Measurements from ENCODE around the gene GOLGA6L7. TPM values are rescaled to one million over a fixed set of nuclear protein-coding genes. Genes with fewer than 3 reads are reported as not detected.

GOLGA6L7 gene
- total and polyA plus RNA-seq, 2 donors (not counting 3 experiments of a cell fraction or from before 2014, with no cell fraction given) = not detected

DNA sequence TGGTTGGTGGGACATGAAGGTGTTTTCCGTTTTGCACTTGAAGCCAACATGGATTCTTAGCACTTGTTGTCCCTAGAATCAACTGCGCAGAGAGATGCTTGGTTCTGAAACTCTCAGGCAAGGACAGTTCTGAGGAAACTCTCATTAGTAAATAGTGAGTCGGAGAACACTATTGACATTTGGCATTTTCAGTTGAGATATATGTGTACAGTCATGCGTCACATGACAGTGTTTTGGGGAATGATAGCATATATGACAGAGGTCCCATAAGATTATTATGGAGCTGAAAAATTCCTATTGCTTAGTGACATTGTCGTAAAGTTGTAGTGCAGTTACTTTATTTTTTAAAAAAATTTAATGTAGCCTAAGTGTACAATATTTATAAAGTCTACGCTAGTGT, 43.1 kb upstream of the GOLGA6L7 start:
- peaks cover 4% of the 10 kb centered on the region for H3K4me1 ChIP-seq (ENCODE audit: control insufficient read depth, extremely low read depth, insufficient read depth, low read length)
- H3K4me2 ChIP-seq (ENCODE audit: insufficient read depth, low read length) = no peak overlapping the region
- H4K20me1 ChIP-seq (replicated peaks; ENCODE audit: control insufficient read depth, extremely low read depth, insufficient read depth, low read length) = no peaks in the 10 kb centered on the region
- BruUV-seq (replicated peaks) = no TSS peak
- CTCF ChIA-PET = interaction anchor here (1.1 kb wide), 1 partner anchor 210 kb away, joined by 3 read pairs; no protein-coding TSS in a partner anchor
- no peaks in the 10 kb centered on the region for H3K36me3 ChIP-seq (ENCODE audit: control insufficient read depth in 2 of 2, extremely low read depth in 1 of 2, insufficient read depth in 2 of 2, low read length in 2 of 2)
- H2AFZ ChIP-seq (ENCODE audit: low read depth, low read length) = no peak overlapping the region
- dilution Hi-C loops (cut with MboI; ENCODE audit: extremely low pct_ligation_motif_present, low sequenced_read_pairs) = no loop called here
- POLR2A ChIA-PET = no interaction called here
- no peak for DNase-seq (ENCODE audit: low read depth, low spot score)
- H3K27me3 ChIP-seq (ENCODE audit: control insufficient read depth in 2 of 2, insufficient read depth in 2 of 2, low read length in 2 of 2) = no peaks in the 10 kb centered on the region
- intact Hi-C loops (cut with micrococcal nuclease) = no loop called here
- no peak for TF ChIP-seq EZH2 (IDR thresholded peaks at IDR 0.05; ENCODE audit: borderline replicate concordance, low read depth, low read length, severe bottlenecking)
- TF ChIP-seq FOS (IDR thresholded peaks at IDR 0.05; ENCODE audit: borderline replicate concordance, insufficient read depth, low read length) = no peak
- TF ChIP-seq, protein P1, sequence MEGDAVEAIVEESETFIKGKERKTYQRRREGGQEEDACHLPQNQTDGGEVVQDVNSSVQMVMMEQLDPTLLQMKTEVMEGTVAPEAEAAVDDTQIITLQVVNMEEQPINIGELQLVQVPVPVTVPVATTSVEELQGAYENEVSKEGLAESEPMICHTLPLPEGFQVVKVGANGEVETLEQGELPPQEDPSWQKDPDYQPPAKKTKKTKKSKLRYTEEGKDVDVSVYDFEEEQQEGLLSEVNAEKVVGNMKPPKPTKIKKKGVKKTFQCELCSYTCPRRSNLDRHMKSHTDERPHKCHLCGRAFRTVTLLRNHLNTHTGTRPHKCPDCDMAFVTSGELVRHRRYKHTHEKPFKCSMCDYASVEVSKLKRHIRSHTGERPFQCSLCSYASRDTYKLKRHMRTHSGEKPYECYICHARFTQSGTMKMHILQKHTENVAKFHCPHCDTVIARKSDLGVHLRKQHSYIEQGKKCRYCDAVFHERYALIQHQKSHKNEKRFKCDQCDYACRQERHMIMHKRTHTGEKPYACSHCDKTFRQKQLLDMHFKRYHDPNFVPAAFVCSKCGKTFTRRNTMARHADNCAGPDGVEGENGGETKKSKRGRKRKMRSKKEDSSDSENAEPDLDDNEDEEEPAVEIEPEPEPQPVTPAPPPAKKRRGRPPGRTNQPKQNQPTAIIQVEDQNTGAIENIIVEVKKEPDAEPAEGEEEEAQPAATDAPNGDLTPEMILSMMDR (IDR thresholded peaks at IDR 0.05; ENCODE audit: extremely low read depth in 1 of 2, insufficient read depth in 1 of 2, low read depth in 1 of 2, low read length in 2 of 2) = no peak
- TF ChIP-seq, protein P2, sequence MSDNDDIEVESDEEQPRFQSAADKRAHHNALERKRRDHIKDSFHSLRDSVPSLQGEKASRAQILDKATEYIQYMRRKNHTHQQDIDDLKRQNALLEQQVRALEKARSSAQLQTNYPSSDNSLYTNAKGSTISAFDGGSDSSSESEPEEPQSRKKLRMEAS (IDR thresholded peaks at IDR 0.05; ENCODE audit: insufficient read depth, insufficient read length) = no peak
- no peak for TF ChIP-seq JUN (IDR thresholded peaks at IDR 0.05; ENCODE audit: borderline replicate concordance, insufficient read depth, insufficient read length, low read depth)
- TF ChIP-seq POLR2AphosphoS5 (IDR thresholded peaks at IDR 0.05; ENCODE audit: insufficient read depth, low read depth, low read length) = no peak
- no peak for TF ChIP-seq POLR2A (IDR thresholded peaks at IDR 0.05; ENCODE audit: low read depth, low read length)
- TF ChIP-seq GATA2 (IDR thresholded peaks at IDR 0.05; ENCODE audit: insufficient read depth, insufficient read length, low read depth, low read length) = no peak
- no peak for TF ChIP-seq MYC (IDR thresholded peaks at IDR 0.05; ENCODE audit: low read depth, low read length)
- peak; percentile 37 for FAIRE-seq
- H3K9me1 ChIP-seq (replicated peaks; ENCODE audit: control insufficient read depth, extremely low read depth, insufficient read depth, low read length) = no peaks in the 10 kb centered on the region
- no peak overlapping the region for H3K4me3 ChIP-seq (replicated peaks in 1 of 3; ENCODE audit: insufficient read depth in 1 of 3, low read depth in 1 of 3, low read length in 3 of 3)
- H3K9me3 ChIP-seq (replicated peaks; ENCODE audit: control insufficient read depth, insufficient read depth, low read length) = no peaks in the 10 kb centered on the region
- H3K9ac ChIP-seq (replicated peaks; ENCODE audit: extremely low read depth, insufficient read depth, low read length) = no peak overlapping the region
- H3K79me2 ChIP-seq (ENCODE audit: control insufficient read depth, insufficient read depth, low read length) = no peaks in the 10 kb centered on the region
- no peak overlapping the region for H3K27ac ChIP-seq (ENCODE audit: insufficient read depth, low read depth, low read length)
